PC-9 (cell line): ENCODE data around the gene MAEL. TPM values are rescaled to one million over a fixed set of nuclear protein-coding genes. Genes with fewer than 3 reads are reported as not detected.

Experiments used
- BruUV-seq: library from RNA; stranded (reverse); fragments of 400-500 nt; replicated peaks from 2 replicates; lab custom pipeline; 2021; lab: Mats Ljungman, UMichigan
- CTCF ChIA-PET: fragments of 300-600 bp; sonication (Branson Sonifier 250); formaldehyde crosslinking; loops from one replicate; lab custom pipeline; 2022; ENCODE audit warnings: antibody characterized with exemption; lab: Charles Lee
- POLR2A ChIA-PET: fragments of 300-600 bp; sonication (Branson Sonifier 250); formaldehyde crosslinking; loops from one replicate; lab custom pipeline; 2022; ENCODE audit warnings: antibody characterized with exemption; ENCODE audit not compliant: unreplicated experiment; lab: Charles Lee
- DNase-seq, 2 experiments: peaks; one replicate each; pipeline versions ENCODE4 v3.0.0 to v3.0.0-alpha.2; 2015 to 2022; ENCODE audit warnings: mixed read lengths in 1 of 2
- H2AFZ ChIP-seq: fragments of 200-600 bp; sonication (generic); 2 replicates; pipeline ENCODE4 v1.8.1; 2017; ENCODE audit warnings: antibody characterized with exemption
- H3F3A ChIP-seq: fragments of 200-600 bp; sonication (generic); 2 replicates; pipeline ENCODE4 v1.8.1; 2017; ENCODE audit warnings: antibody characterized with exemption, mild to moderate bottlenecking, low read depth; ENCODE audit not compliant: insufficient read depth
- H3K27ac ChIP-seq: fragments of 200-600 bp; sonication (generic); 2 replicates; pipeline ENCODE4 v1.6.1; 2016; ENCODE audit warnings: mixed run types
- H3K27me3 ChIP-seq: fragments of 200-600 bp; sonication (generic); 2 replicates; pipeline ENCODE4 v1.6.1; 2016; ENCODE audit warnings: low read depth, mixed run types; ENCODE audit not compliant: insufficient read depth
- H3K36me3 ChIP-seq: fragments of 200-600 bp; sonication (generic); 2 replicates; pipeline ENCODE4 v1.6.1; 2016; ENCODE audit warnings: low read depth, mixed run types
- H3K4me1 ChIP-seq: fragments of 200-600 bp; sonication (generic); replicated peaks from 2 replicates; pipeline ENCODE4 v1.6.1; 2016; ENCODE audit warnings: mixed run types; ENCODE audit not compliant: insufficient read depth
- H3K4me2 ChIP-seq: fragments of 200-600 bp; sonication (generic); 2 replicates; pipeline ENCODE4 v1.6.1; 2017; ENCODE audit warnings: mixed run types
- H3K4me3 ChIP-seq: fragments of 200-600 bp; sonication (generic); 2 replicates; pipeline ENCODE4 v1.6.1; 2016; ENCODE audit warnings: mixed run types
- H3K79me2 ChIP-seq: fragments of 200-600 bp; sonication (generic); 2 replicates; pipeline ENCODE4 v1.6.1; 2017; ENCODE audit warnings: low read depth, mixed run types
- H3K9me2 ChIP-seq: fragments of 200-600 bp; sonication (generic); 2 replicates; pipeline ENCODE4 v1.8.1; 2017; ENCODE audit warnings: mild to moderate bottlenecking; ENCODE audit not compliant: insufficient read depth
- H3K9me3 ChIP-seq: fragments of 200-600 bp; sonication (generic); 2 replicates; pipeline ENCODE4 v1.8.1; 2016; ENCODE audit warnings: low read depth; ENCODE audit not compliant: insufficient read depth
- H4K20me1 ChIP-seq: fragments of 200-600 bp; sonication (generic); 2 replicates; pipeline ENCODE4 v1.8.1; 2017; ENCODE audit not compliant: insufficient read depth
- EZH2 ChIP-seq: fragments of 200-600 bp; sonication (generic); IDR thresholded peaks from 2 replicates; pipeline ENCODE4 v1.8.0; 2017; ENCODE audit warnings: antibody characterized with exemption, low read depth
- intact Hi-C: fragments of 100-400 bp; cut with micrococcal nuclease; formaldehyde crosslinking; loops from one replicate; pipeline ENCODE4 v1.10.0; 2022; ENCODE audit not compliant: unreplicated experiment
- total RNA-seq: library from RNA; stranded (reverse); gene quantifications from 2 replicates; pipeline ENCODE4 v1.2.3, GENCODE V29; 2021
- TF ChIP-seq, protein P1 (sequence below): fragments of 200-600 bp; sonication (generic); conservative IDR thresholded peaks from 2 replicates; pipeline ENCODE4 v1.6.1; 2017; ENCODE audit warnings: mixed run types, antibody characterized with exemption, mild to moderate bottlenecking, moderate library complexity

MAEL gene
- total RNA-seq, 1 experiment from 2014 or later: not detected

DNA sequence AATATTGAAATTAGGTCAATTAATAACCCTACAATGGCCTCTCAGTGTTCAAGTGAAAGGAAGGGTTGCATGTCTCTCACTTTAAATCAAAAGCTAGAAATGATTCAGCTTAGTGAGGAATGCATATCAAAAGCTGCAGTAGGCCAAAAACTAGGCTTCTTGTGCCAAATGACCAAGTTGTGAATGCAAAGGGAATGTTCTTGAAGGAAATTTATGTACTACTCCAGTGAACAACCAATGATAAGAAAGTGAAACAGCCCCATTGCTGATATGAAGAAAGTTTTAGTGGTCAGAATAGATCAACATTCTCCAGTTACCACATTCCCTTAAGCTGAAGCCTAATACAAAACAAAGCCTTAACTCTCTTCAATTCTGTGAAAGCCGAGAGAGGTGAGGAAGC lies 10.0 kb downstream of the MAEL start:
- H3K4me3 ChIP-seq: no peak overlapping the region
- H2AFZ ChIP-seq: no peak overlapping the region
- no peaks in the 10 kb centered on the region for H3K79me2 ChIP-seq
- H3K36me3 ChIP-seq: no peaks in the 10 kb centered on the region
- intact Hi-C loops: no loop called here
- H3K27me3 ChIP-seq: 0 out of 2 replicates have a peak, but pooled peaks cover 4% of the 10 kb centered on the region
- no peaks in the 10 kb centered on the region for H3F3A ChIP-seq
- no peaks in the 10 kb centered on the region for H3K4me1 ChIP-seq
- H3K9me3 ChIP-seq: no peaks in the 10 kb centered on the region
- no peaks in the 10 kb centered on the region for H4K20me1 ChIP-seq
- no peak for TF ChIP-seq EZH2
- TF ChIP-seq, protein P1, sequence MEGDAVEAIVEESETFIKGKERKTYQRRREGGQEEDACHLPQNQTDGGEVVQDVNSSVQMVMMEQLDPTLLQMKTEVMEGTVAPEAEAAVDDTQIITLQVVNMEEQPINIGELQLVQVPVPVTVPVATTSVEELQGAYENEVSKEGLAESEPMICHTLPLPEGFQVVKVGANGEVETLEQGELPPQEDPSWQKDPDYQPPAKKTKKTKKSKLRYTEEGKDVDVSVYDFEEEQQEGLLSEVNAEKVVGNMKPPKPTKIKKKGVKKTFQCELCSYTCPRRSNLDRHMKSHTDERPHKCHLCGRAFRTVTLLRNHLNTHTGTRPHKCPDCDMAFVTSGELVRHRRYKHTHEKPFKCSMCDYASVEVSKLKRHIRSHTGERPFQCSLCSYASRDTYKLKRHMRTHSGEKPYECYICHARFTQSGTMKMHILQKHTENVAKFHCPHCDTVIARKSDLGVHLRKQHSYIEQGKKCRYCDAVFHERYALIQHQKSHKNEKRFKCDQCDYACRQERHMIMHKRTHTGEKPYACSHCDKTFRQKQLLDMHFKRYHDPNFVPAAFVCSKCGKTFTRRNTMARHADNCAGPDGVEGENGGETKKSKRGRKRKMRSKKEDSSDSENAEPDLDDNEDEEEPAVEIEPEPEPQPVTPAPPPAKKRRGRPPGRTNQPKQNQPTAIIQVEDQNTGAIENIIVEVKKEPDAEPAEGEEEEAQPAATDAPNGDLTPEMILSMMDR: no peak
- ChIA-PET POLR2A (no interaction called here), CTCF (no interaction called here)
- no peak overlapping the region for H3K27ac ChIP-seq
- no peak for DNase-seq
- no peak overlapping the region for H3K4me2 ChIP-seq
- H3K9me2 ChIP-seq: no peaks in the 10 kb centered on the region
- no TSS peak for BruUV-seq

DNA sequence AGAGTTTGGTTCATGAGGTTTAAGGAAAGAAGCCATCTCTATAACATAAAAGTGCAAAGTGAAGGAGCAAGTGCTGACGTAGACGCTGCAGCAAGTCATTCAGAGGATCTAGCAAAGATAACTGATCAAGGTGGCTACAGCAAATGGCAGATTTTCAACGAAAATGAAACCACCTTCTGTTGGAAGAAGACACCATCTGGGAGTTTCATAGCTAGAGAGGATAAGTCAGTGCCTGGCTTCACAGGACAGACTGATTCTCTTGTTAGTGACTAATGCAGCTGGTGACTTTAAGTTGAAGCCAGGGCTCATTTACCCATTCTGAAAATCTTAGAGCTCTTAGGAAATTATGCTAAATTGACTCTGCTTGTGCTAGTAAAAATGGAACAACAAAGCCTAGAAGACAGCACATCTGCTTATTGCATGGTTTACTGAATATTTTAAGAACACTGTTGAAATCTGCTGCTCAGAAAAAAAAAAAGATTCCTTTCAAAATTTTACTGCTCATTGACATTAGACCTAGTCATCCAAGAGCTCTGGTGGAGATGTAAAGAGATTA lies 10.5 kb downstream of the MAEL start:
- H3K27me3 ChIP-seq: 0 out of 2 replicates have a peak, but pooled peaks cover 4% of the 10 kb centered on the region
- BruUV-seq: no TSS peak
- CTCF ChIA-PET: no interaction called here
- H3K4me1 ChIP-seq: no peaks in the 10 kb centered on the region
- H3F3A ChIP-seq: no peaks in the 10 kb centered on the region
- H3K9me3 ChIP-seq: no peaks in the 10 kb centered on the region
- intact Hi-C loops: no loop called here
- H3K36me3 ChIP-seq: no peaks in the 10 kb centered on the region
- no peak for TF ChIP-seq EZH2
- TF ChIP-seq, protein P1: no peak
- no peaks in the 10 kb centered on the region for H4K20me1 ChIP-seq
- no peak overlapping the region for H3K4me2 ChIP-seq
- H3K9me2 ChIP-seq: peaks cover 3% of the 10 kb centered on the region; the same call in 1 of the 2 replicates
- POLR2A ChIA-PET: no interaction called here
- no peak overlapping the region for H3K4me3 ChIP-seq
- no peak for DNase-seq
- no peak overlapping the region for H3K27ac ChIP-seq
- H3K79me2 ChIP-seq: no peaks in the 10 kb centered on the region
- H2AFZ ChIP-seq: no peak overlapping the region

DNA sequence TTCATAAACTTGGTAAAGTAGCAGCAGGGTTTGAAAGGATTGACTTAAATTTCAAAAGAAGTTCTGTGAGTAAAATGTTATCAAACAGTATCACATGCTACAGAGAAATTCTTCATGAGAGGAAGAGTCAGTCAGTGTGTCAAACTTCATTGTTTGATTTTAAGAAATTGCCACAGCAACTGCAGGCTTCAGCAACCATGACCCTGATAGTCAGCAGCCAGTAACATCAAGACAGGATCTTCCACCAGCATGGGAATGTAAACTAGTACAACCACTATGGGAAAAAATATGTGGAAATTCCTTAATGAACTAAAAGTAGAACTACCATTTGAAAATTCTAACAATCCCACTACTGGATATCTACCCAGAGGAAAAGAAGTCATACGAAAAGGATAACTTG lies 11.5 kb downstream of the MAEL start:
- DNase-seq: no peak
- Histone ChIP-seq H3K9me3 (no peaks in the 10 kb centered on the region), H3F3A (no peaks in the 10 kb centered on the region), H3K27ac (no peak overlapping the region), H3K9me2 (peaks cover 8% of the 10 kb centered on the region; the same call in 1 of the 2 replicates), H3K79me2 (no peaks in the 10 kb centered on the region), H2AFZ (no peak overlapping the region), H3K27me3 (0 out of 2 replicates have a peak, but pooled peaks cover 4% of the 10 kb centered on the region), H3K4me2 (no peak overlapping the region), H4K20me1 (no peaks in the 10 kb centered on the region), H3K36me3 (no peaks in the 10 kb centered on the region), H3K4me3 (no peak overlapping the region), H3K4me1 (no peaks in the 10 kb centered on the region)
- POLR2A ChIA-PET: no interaction called here
- TF ChIP-seq, protein P1: no peak
- TF ChIP-seq EZH2: no peak
- intact Hi-C loops: no loop called here
- BruUV-seq: no TSS peak
- CTCF ChIA-PET: no interaction called here
